HG03039 (cell line): Measurements from ENCODE around the gene RFXAP.
"Not testable (repeated sequence)": the region's sequence is repeated elsewhere in the genome, so short reads cannot be mapped to it uniquely, and the experiment has no call there.

Experiments
- ATAC-seq: cut with Tn5 transposase; IDR thresholded peaks from one replicate; pipeline ENCODE4 v1.9.1; 2021; ENCODE audit warnings: mild to moderate bottlenecking, moderate library complexity; ENCODE audit not compliant: unreplicated experiment

Gene RFXAP

GRCh38 chr13:36818804-36819738 lies at the start of gene RFXAP:
Gene RFXAP, plus strand, starts transcription at chr13:36819222. Its CDS starts 136 bp downstream, at chr13:36819358.
- peak; percentile 84 for ATAC-seq

- ATAC-seq, result no peak
These were observed 49.5 kb upstream of the RFXAP start for GRCh38 chr13:36769545-36769944.

GRCh38 chr13:36770741-36771140 lies 48.3 kb upstream of the RFXAP start:
- no peak for ATAC-seq

GRCh38 chr13:36772853-36773252 lies 46.2 kb upstream of the RFXAP start:
- ATAC-seq, result no peak

- ATAC-seq, result no peak
These were observed 44.1 kb upstream of the RFXAP start for GRCh38 chr13:36774931-36775330.

- no peak for ATAC-seq
These were observed 42.8 kb upstream of the RFXAP start for GRCh38 chr13:36776175-36776574.

- peak; percentile 77 for ATAC-seq
These were observed 40.8 kb upstream of the RFXAP start for GRCh38 chr13:36778083-36778671.

GRCh38 chr13:36783890-36784289 lies 35.1 kb upstream of the RFXAP start:
- ATAC-seq, result no peak

GRCh38 chr13:36786175-36786574 lies 32.8 kb upstream of the RFXAP start:
- ATAC-seq, result not testable (repeated sequence)

GRCh38 chr13:36787181-36787580 lies 31.8 kb upstream of the RFXAP start:
- ATAC-seq, result no peak

- no peak for ATAC-seq
These were observed 30.7 kb upstream of the RFXAP start for GRCh38 chr13:36788276-36788675.

GRCh38 chr13:36789061-36789460 lies 30.0 kb upstream of the RFXAP start:
- no peak for ATAC-seq

- ATAC-seq, result no peak
These were observed 29.3 kb upstream of the RFXAP start for GRCh38 chr13:36789730-36790129.

- no peak for ATAC-seq
These were observed 24.3 kb upstream of the RFXAP start for GRCh38 chr13:36794706-36795105.

- no peak for ATAC-seq
These were observed 23.6 kb upstream of the RFXAP start for GRCh38 chr13:36795463-36795862.

GRCh38 chr13:36796052-36796451 lies 23.0 kb upstream of the RFXAP start:
- ATAC-seq, result no peak

GRCh38 chr13:36801035-36801434 lies 18.0 kb upstream of the RFXAP start:
- ATAC-seq, result no peak

GRCh38 chr13:36804588-36804987 lies 14.4 kb upstream of the RFXAP start:
- ATAC-seq, result no peak

GRCh38 chr13:36806102-36806501 lies 12.9 kb upstream of the RFXAP start:
- ATAC-seq, result no peak

GRCh38 chr13:36807616-36808015 lies 11.4 kb upstream of the RFXAP start:
- no peak for ATAC-seq

- no peak for ATAC-seq
These were observed 5.8 kb upstream of the RFXAP start for GRCh38 chr13:36813225-36813624.

- no peak for ATAC-seq
These were observed 4.6 kb upstream of the RFXAP start for GRCh38 chr13:36814465-36814864.
